Measurements from ENCODE around the gene ROS1.

ROS1 gene

DNA sequence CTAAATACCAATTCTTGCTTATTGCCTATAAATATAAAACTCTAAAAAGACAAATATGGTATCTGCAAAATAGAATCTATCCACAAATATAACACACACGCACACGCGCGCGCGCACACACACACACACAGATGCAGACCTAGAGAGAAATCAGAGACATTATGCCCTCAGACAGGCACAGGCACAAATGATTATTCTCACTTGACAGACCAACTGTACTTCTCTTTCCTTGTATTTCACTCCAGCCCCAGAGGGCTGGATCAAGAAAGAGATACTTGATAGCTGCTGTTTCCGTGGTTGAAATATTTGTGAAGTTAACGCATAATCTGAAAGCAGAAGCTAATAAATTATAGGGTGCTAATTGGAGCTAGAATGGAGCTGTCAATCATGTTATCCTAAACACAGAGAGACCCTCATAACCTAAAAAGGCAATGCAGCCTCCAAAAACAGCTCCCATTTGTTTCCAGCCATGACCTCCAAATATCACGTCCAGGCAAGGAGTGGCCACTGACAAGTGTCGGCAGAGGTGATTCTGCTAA lies 148.9 kb downstream of the ROS1 start:
- H3K4me1 Mint-ChIP-seq (ENCODE audit: low read depth) = no peaks in the 10 kb centered on the region
- no peak overlapping the region for H3K4me3 Mint-ChIP-seq
- no peak overlapping the region for H3K27ac Mint-ChIP-seq
- peaks cover 54% of the 10 kb centered on the region for H3K27me3 Mint-ChIP-seq
- H3K36me3 Mint-ChIP-seq (ENCODE audit: low read depth) = no peaks in the 10 kb centered on the region
- no peaks in the 10 kb centered on the region for H3K9me3 Mint-ChIP-seq

DNA sequence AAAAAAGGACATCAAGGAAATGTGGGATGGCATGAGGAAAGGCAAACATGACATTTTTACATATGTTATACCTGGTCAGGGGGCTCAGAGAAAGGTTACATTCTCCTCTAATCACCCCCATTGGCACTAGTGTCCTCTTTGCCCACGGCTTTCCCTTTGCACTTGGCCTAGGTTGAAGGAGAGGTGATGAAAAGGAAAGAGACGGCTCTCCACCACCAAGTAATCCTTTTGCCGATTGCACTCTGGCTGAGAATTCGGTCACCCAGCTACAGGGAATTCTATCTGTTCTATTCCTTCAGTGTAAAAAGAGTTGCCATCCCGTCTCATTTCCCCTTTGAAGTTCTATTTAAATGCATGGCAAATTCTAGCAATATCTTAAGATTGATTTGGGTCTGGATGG lies 150.0 kb downstream of the ROS1 start:
- Mint-ChIP-seq H3K9me3 (no peaks in the 10 kb centered on the region), H3K4me1 (ENCODE audit: low read depth) (no peaks in the 10 kb centered on the region), H3K4me3 (no peak overlapping the region), H3K36me3 (ENCODE audit: low read depth) (no peaks in the 10 kb centered on the region), H3K27ac (no peak overlapping the region), H3K27me3 (peaks cover 62% of the 10 kb centered on the region)

DNA sequence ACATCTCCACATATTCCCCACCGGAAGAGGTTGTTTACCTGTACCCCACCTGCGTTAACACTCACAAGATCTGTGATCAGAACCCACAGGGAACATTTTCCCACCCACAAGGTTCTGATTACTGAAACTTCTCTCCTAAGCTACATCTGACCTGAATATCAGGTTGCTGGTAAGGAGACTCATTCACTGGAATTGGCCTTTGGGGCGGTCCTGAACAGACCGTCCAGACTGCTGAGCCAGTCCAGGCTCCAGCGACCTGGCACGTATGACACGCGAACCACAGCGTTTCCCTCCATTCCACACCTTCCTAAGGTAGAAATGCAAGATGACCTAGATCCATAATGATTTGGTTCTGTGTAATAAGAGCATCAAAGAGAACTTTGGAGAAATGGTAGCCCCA lies 150.5 kb downstream of the ROS1 start:
- H3K4me1 Mint-ChIP-seq (ENCODE audit: low read depth) = no peaks in the 10 kb centered on the region
- no peaks in the 10 kb centered on the region for H3K36me3 Mint-ChIP-seq (ENCODE audit: low read depth)
- peaks cover 57% of the 10 kb centered on the region for H3K27me3 Mint-ChIP-seq
- no peak overlapping the region for H3K4me3 Mint-ChIP-seq
- no peaks in the 10 kb centered on the region for H3K9me3 Mint-ChIP-seq
- H3K27ac Mint-ChIP-seq = no peak overlapping the region

DNA sequence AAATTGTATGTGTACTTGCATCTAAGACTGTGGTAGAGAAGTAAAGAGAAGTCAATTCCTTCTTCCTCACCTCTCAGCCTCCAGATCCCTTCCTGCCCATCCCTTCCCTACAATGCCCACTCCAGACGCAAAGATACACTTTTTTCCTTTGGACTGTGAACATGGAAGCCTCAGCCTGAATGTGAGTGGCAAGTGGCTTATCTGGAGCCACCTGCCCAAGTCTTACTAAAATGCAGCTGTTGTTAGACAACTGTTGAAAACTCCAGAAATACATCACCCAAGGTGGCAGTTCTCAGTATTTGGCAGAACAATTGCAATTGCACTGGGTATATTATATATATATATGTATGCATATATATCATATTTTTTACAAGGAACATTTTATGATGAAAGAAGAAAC lies 152.9 kb downstream of the ROS1 start:
- H3K9me3 Mint-ChIP-seq = no peaks in the 10 kb centered on the region
- H3K36me3 Mint-ChIP-seq (ENCODE audit: low read depth) = no peaks in the 10 kb centered on the region
- H3K27me3 Mint-ChIP-seq = peaks cover 72% of the 10 kb centered on the region

DNA sequence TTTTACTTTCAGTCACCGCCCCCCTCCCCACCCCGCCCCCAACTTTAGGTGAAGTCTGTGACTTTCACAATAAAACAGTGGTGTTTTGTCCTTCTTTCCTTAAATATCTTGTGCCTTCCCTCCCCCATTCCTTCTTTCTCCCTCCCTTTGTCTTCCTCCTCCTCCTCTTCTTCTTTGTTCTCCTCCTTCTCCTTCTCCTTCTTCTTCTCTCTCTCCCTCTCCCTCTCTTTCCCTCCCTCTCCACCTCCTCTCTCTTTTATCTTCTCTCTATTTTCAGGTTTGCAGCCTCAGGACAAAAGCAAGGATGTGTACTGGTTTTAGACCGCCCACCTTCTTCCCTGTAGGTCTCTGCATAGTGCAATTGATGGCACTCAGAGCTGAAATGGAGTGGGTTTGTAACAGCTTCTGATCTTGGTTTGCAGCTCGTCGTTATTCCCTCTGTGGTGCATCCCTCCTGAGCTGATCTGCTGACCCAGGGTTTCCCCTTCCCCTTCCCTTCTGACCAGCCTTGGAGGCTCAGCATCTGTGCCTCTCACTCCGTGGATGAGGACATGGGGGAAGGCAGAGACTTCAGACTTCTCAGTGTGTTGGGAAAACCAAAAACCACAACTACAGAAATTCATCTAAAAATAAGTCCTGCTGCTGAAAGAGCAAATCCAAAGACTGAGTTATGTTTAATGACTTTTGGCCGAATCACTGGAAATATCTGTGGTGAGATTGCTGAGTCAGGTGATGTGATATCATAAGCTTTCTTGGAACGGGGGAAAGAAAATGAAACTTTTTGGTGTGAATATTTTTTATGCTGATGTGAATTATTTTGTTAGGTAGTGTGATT lies 153.5 kb downstream of the ROS1 start:
- Mint-ChIP-seq H3K27ac (peak overlapping the region; percentile 5), H3K9me3 (no peaks in the 10 kb centered on the region), H3K4me1 (ENCODE audit: low read depth) (no peaks in the 10 kb centered on the region), H3K4me3 (no peak overlapping the region), H3K27me3 (peaks cover 78% of the 10 kb centered on the region), H3K36me3 (ENCODE audit: low read depth) (no peaks in the 10 kb centered on the region)

More for the DNA sequence above, 152.9 kb downstream of the ROS1 start:
- Mint-ChIP-seq H3K4me3 (no peak overlapping the region), H3K27ac (no peak overlapping the region), H3K4me1 (ENCODE audit: low read depth) (no peaks in the 10 kb centered on the region)

DNA sequence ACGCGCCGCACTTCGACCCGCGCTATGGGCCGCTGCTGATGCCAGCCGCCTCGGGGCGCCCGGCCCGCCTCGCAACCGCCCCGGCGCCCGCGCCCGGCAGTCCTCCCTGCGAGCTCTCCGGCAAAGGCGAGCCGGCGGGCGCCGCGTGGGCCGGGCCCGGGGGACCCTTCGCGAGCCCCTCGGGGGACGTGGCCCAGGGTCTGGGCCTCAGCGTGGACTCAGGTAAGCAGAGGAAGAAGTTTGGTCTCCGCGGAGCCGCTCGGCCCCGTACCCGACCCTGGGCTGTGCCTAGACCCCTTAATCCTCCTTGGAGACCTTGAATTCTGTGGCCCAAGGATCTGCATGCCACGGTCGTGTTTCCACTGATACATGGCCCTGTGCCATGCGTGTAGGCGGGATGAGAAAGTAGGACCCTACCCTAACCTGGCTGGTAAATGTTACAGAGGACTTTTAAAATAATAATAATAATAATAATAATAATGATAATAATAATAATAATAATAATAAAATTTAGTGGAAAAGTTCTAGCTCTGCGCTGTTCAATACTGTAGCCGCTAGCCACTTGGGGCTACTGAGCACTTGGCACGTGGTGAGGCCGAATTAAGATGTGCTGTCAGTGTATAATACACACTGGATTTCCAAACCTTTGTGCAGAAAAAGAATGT lies 154.8 kb downstream of the ROS1 start:
- Mint-ChIP-seq H3K4me1 (ENCODE audit: low read depth) (no peaks in the 10 kb centered on the region), H3K36me3 (ENCODE audit: low read depth) (no peaks in the 10 kb centered on the region), H3K27ac (no peak overlapping the region), H3K4me3 (no peak overlapping the region), H3K9me3 (no peaks in the 10 kb centered on the region), H3K27me3 (peaks cover 84% of the 10 kb centered on the region)

DNA sequence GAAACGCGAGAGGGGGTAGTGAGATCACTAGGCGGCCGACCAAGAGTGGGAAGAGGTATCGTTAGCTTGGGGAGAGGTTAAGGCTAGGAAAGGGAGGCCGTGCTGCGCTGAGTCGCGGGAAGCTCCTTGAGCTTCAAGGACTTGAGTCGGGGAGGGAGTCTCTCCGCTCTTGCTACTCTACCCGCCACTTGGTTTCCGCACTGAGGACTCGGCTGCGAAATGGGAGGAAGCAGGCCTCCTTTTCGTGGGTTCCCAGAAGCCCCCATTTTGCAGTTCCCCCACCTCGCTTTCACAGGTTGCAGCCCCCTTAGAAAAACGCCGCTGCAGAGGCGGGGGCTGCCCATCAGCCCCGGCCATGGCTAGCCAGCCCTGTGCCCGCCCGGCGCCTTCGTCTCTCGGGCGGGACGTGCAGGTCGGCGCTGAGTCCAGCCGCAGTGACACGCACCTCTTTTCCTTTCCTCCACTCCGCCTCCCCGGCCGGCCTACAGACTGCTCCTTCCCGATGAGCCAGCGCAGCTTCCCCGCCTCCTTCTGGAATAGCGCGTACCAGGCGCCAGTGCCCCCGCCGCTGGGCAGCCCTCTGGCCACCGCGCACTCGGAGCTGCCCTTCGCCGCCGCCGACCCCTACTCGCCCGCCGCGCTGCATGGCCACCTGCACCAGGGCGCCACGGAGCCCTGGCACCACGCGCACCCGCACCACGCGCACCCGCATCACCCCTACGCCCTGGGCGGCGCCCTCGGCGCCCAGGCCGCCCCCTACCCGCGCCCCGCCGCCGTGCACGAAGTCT lies 155.5 kb downstream of the ROS1 start:
- Mint-ChIP-seq H3K4me1 (ENCODE audit: low read depth) (no peaks in the 10 kb centered on the region), H3K36me3 (ENCODE audit: low read depth) (no peaks in the 10 kb centered on the region), H3K9me3 (no peaks in the 10 kb centered on the region), H3K4me3 (no peak overlapping the region), H3K27me3 (peaks cover 82% of the 10 kb centered on the region), H3K27ac (no peak overlapping the region)

DNA sequence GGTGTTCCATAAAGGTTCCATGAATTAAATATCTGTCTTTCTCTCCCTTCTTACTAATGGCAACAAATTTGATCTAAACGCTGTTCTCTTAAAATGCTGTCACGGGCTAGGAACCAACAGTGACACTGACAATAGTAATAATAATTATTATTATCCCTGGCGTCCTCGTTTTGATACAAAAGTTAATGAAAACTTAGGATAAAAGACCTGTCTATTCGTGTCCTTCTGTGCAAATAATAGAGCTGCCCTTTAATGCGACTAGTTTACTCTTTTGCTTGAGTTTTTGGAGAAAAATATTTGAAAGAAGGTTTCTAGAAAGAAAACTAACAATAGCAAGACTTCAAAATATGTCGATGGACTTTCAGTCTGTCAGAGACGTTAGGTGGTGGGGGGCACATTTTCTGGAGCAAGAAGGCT lies 156.1 kb downstream of the ROS1 start:
- Mint-ChIP-seq H3K9me3 (no peaks in the 10 kb centered on the region), H3K4me3 (no peak overlapping the region), H3K36me3 (ENCODE audit: low read depth) (no peaks in the 10 kb centered on the region), H3K27ac (no peak overlapping the region), H3K27me3 (peaks cover 82% of the 10 kb centered on the region), H3K4me1 (ENCODE audit: low read depth) (peaks cover 6% of the 10 kb centered on the region)

DNA sequence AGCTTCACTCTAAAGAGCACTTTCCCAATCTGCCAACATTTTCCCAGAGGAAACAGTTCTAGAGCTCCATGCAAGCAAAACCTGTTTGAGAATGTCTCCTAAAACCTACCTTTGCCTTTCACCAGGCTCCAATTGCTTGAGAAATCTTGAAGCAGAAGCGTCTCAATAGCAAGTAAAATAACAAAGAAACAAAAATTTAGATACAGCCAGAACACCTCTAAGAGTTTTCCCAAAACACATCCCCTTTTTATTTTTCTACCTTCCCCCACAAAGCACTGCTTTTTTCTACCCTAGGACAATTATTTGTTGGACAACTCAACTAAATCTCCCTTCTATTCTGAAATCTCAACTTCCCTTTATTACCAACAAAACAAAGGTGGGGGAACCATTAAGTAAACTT lies 156.8 kb downstream of the ROS1 start:
- no peaks in the 10 kb centered on the region for H3K9me3 Mint-ChIP-seq
- H3K4me1 Mint-ChIP-seq (ENCODE audit: low read depth) = peaks cover 9% of the 10 kb centered on the region
- H3K36me3 Mint-ChIP-seq (ENCODE audit: low read depth) = no peaks in the 10 kb centered on the region
- H3K27me3 Mint-ChIP-seq = peaks cover 82% of the 10 kb centered on the region
- no peak overlapping the region for H3K27ac Mint-ChIP-seq
- no peak overlapping the region for H3K4me3 Mint-ChIP-seq

DNA sequence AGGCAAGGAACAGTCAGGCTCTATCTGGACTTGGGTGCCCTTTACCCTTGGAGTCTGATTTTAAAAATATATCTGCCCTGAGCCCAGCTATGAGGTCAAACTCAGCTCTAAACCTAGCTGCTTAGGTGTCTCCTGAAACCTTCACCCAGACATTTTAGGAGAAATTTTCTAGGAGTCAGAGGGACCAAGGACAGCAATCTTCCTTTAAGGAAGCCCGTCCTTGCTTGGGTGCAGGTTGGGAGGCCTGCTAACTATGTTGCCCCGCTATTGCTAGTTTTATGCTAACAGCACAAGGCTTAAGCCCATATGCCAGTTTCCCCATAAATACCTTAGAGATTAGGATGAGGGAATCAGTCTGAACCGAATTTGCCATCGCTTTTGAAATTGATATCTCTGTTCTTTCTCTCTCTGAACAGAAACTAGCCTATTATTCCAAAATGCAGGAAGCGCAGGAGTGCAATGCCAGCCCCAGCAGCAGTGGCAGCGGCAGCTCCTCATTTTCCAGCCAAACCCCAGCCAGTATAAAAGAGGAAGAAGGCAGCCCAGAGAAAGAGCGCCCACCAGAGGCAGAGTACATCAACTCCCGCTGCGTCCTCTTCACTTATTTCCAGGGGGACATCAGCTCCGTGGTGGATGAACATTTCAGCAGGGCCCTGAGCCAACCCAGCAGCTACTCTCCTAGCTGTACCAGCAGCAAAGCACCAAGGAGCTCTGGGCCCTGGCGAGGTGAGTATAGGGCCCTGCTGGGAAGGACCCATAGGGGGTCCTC lies 157.8 kb downstream of the ROS1 start:
- Mint-ChIP-seq H3K4me3 (no peak overlapping the region), H3K4me1 (ENCODE audit: low read depth) (peaks cover 9% of the 10 kb centered on the region), H3K9me3 (no peaks in the 10 kb centered on the region), H3K36me3 (ENCODE audit: low read depth) (no peaks in the 10 kb centered on the region), H3K27me3 (peaks cover 86% of the 10 kb centered on the region), H3K27ac (no peak overlapping the region)

DNA sequence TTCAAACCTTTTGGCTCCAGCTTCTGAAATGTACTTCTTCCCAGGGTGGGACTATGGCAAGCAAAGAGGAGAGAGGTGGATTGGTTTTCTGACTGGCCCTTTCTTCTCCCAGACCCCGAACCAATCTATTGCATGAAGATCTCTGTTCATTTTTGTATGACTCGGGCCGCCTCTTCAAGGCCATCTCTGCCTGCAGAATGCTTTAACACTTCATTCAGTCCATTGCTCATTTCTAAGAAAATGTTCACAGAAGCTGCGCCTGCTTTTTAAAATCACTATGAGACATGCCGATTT lies 158.7 kb downstream of the ROS1 start:
- Mint-ChIP-seq H3K4me3 (no peak overlapping the region), H3K27ac (no peak overlapping the region), H3K4me1 (ENCODE audit: low read depth) (peaks cover 9% of the 10 kb centered on the region), H3K27me3 (peaks cover 83% of the 10 kb centered on the region), H3K36me3 (ENCODE audit: low read depth) (no peaks in the 10 kb centered on the region), H3K9me3 (peaks cover 3% of the 10 kb centered on the region)

DNA sequence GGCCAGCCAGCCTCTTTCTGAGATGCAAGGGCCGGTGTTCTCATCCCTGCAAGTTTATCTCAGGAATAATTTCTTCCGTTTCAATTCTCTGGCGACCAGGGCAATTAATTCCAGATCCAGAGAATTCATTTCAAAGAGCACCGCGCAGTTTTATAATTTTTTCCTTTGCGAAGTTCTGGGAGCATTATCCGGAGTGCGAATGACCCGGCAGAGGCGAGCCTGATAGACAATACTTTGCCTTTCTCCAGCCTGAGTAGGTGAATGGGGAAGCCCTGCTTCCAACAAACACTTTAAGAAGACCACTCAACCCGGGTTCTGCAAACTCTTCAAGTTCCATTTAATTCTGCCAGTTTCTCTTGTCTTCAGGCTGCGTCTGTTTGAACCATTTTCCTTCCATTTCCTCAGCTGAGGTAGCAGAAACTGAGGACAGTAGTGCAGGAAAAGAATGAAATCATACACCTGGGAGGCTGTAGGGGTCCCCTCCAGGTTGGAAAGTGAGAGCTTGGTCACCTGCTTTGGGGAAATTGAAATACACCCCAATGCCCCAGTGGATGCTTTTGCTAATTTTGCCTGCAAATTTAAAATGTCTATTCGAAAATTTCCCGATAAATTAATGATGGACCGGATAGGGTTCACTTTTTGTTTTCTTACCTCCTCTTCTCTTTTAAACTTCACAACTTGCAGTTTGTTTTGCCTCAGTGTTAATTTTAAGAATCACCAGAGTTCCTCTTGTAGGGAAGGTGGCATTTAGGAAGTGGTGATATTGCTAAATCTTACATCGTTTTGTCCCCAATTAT lies 159.3 kb downstream of the ROS1 start:
- H3K9me3 Mint-ChIP-seq = peaks cover 3% of the 10 kb centered on the region
- peak overlapping the region; percentile 41 for H3K4me3 Mint-ChIP-seq
- H3K27me3 Mint-ChIP-seq = peaks cover 84% of the 10 kb centered on the region
- H3K36me3 Mint-ChIP-seq (ENCODE audit: low read depth) = no peaks in the 10 kb centered on the region
- H3K4me1 Mint-ChIP-seq (ENCODE audit: low read depth) = peaks cover 9% of the 10 kb centered on the region
- no peak overlapping the region for H3K27ac Mint-ChIP-seq

DNA sequence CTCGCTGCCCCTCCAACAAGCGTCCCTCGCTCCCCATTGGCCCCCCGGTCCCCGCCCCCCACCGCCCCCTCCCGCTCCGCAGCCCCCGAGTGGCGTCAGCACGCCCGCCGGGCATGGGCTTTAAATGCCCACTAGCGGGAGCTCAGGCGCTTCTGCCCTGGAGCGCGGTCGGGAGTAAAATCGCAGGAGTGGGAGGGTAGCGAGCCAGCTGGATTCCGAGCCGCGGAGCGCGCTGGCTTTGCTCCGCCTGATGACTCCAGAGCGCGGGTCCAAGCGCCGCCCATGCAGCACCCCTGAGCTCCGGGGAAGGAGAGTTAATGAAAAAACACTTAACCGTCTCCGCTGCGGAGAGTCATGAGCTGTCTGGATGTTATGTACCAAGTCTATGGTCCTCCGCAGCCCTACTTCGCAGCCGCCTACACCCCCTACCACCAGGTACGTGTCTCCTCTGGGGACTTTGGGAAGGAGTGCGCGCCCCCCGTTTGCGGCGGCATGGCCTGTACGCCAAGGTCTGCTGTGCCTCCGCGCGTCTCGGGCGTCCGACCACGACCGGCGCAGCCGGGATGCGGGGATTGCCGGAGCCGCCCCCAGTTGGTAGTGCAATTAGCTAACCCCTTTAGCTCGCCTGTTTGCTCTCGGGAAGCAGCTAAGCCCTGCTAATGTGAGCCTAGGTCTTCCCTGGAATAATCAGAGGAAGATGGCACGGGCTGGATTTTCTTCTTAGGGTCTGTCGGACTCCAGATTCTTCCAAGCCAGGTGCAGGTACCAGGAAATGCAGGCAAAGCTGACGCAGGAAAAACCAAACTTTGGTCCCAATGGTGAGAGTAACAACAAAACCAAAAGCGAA lies 160.1 kb downstream of the ROS1 start, which contains the start of gene VGLL2:
VGLL2 (plus strand) TSS at position 149 of the 847 bp plus-strand sequence; CDS start at position 355, 206 bp downstream.
- Mint-ChIP-seq H3K4me3 (peak within 1 kb of the TSS; percentile 66), H3K9me3 (peaks cover 3% of the 10 kb centered on the region), H3K27ac (no peak within 1 kb of the TSS), H3K36me3 (ENCODE audit: low read depth) (no peaks in the 10 kb centered on the region), H3K27me3 (peaks cover 82% of the 10 kb centered on the region), H3K4me1 (ENCODE audit: low read depth) (peaks cover 9% of the 10 kb centered on the region)

Data from stimulated activated naive CD8-positive, alpha-beta T cell treated with anti-CD3 and anti-CD28 coated beads, Interleukin-15, Interleukin-2, amounts not matched to agents 100 ng/mL and 50 ng/mL, for 24 hours (primary cell).